Measurements from ENCODE around the gene PCDHB14.
"Not testable (repeated sequence)": the region's sequence is repeated elsewhere in the genome, so short reads cannot be mapped to it uniquely, and the experiment has no call there.

DNA sequence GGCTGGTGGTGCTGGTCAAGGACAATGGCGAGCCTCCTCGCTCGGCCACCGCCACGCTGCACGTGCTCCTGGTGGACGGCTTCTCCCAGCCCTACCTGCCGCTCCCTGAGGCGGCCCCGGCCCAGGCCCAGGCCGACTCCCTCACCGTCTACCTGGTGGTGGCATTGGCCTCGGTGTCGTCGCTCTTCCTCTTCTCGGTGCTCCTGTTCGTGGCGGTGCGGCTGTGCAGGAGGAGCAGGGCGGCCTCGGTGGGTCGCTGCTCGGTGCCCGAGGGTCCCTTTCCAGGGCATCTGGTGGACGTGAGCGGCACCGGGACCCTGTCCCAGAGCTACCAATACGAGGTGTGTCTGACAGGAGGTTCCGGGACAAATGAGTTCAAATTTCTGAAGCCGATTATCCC, 2.3 kb downstream of the PCDHB14 start:
- TF ChIP-seq, protein P1, sequence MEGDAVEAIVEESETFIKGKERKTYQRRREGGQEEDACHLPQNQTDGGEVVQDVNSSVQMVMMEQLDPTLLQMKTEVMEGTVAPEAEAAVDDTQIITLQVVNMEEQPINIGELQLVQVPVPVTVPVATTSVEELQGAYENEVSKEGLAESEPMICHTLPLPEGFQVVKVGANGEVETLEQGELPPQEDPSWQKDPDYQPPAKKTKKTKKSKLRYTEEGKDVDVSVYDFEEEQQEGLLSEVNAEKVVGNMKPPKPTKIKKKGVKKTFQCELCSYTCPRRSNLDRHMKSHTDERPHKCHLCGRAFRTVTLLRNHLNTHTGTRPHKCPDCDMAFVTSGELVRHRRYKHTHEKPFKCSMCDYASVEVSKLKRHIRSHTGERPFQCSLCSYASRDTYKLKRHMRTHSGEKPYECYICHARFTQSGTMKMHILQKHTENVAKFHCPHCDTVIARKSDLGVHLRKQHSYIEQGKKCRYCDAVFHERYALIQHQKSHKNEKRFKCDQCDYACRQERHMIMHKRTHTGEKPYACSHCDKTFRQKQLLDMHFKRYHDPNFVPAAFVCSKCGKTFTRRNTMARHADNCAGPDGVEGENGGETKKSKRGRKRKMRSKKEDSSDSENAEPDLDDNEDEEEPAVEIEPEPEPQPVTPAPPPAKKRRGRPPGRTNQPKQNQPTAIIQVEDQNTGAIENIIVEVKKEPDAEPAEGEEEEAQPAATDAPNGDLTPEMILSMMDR (IDR thresholded peaks at IDR 0.05) = not testable (repeated sequence)
- TF ChIP-seq POLR2AphosphoS5 (IDR thresholded peaks at IDR 0.05; ENCODE audit: low read depth, low read length) = not testable (repeated sequence)

Data from Panc1 (cell line).